BLaER1 (cell line): ENCODE measurements around the gene LCAT.

Experiments
- H3K27ac ChIP-seq: shearing (Covaris generic); formaldehyde crosslinking; 2 replicates; pipeline ENCODE4 v1.8.1; 2022
- H3K27me3 ChIP-seq: shearing (Covaris generic); formaldehyde crosslinking; 2 replicates; pipeline ENCODE4 v1.8.1; 2022
- H3K36me3 ChIP-seq: shearing (Covaris generic); formaldehyde crosslinking; 2 replicates; pipeline ENCODE4 v1.8.1; 2022
- H3K4me1 ChIP-seq: shearing (Covaris generic); formaldehyde crosslinking; 2 replicates; pipeline ENCODE4 v1.8.1; 2022
- H3K4me2 ChIP-seq: shearing (Covaris generic); formaldehyde crosslinking; 2 replicates; pipeline ENCODE4 v1.8.1; 2022
- H3K4me3 ChIP-seq: shearing (Covaris generic); formaldehyde crosslinking; 2 replicates; pipeline ENCODE4 v1.8.1; 2022
- H3K9ac ChIP-seq: shearing (Covaris generic); formaldehyde crosslinking; 2 replicates; pipeline ENCODE4 v1.8.1; 2022
- H3K9me3 ChIP-seq: shearing (Covaris generic); formaldehyde crosslinking; 2 replicates; pipeline ENCODE4 v1.8.1; 2022
- H4K20me1 ChIP-seq: shearing (Covaris generic); formaldehyde crosslinking; 2 replicates; pipeline ENCODE4 v1.8.1; 2022
- Cebpa-rat ChIP-seq: shearing (Covaris generic); IDR thresholded peaks from 2 replicates; pipeline ENCODE4 v1.8.1; 2022

LCAT gene

GRCh38 chr16:67935101-67935401 lies 8.9 kb downstream of the LCAT start:
- Histone ChIP-seq H3K27ac (peak overlapping the region; percentile 96; the same call in 1 of the 2 replicates), H4K20me1 (peaks cover 36% of the 10 kb centered on the region), H3K4me1 (peaks cover 36% of the 10 kb centered on the region)

GRCh38 chr16:67934306-67935100 lies 9.4 kb downstream of the LCAT start:
- H3K36me3 ChIP-seq, result peaks cover 56% of the 10 kb centered on the region
- H3K9ac ChIP-seq, result peak overlapping the region; percentile 95
- no peaks in the 10 kb centered on the region for H3K9me3 ChIP-seq
- peak overlapping the region; percentile 88 for H3K4me2 ChIP-seq
- peaks cover 36% of the 10 kb centered on the region for H3K4me1 ChIP-seq
- H3K27ac ChIP-seq, result 0 out of 2 replicates have a peak overlapping the region, but pooled peaks have one; percentile 96
- peak overlapping the region; percentile 93; the same call in 1 of the 2 replicates for H3K4me3 ChIP-seq
- H3K27me3 ChIP-seq, result no peaks in the 10 kb centered on the region
- peaks cover 40% of the 10 kb centered on the region for H4K20me1 ChIP-seq
- no peak for TF ChIP-seq Cebpa-rat

More at GRCh38 chr16:67935101-67935401, 8.9 kb downstream of the LCAT start:
- Histone ChIP-seq H3K27me3 (no peaks in the 10 kb centered on the region), H3K4me3 (peak overlapping the region; percentile 93), H3K9ac (peak overlapping the region; percentile 95), H3K4me2 (peak overlapping the region; percentile 88), H3K36me3 (peaks cover 50% of the 10 kb centered on the region), H3K9me3 (no peaks in the 10 kb centered on the region)
- TF ChIP-seq Cebpa-rat, result no peak

DNA sequence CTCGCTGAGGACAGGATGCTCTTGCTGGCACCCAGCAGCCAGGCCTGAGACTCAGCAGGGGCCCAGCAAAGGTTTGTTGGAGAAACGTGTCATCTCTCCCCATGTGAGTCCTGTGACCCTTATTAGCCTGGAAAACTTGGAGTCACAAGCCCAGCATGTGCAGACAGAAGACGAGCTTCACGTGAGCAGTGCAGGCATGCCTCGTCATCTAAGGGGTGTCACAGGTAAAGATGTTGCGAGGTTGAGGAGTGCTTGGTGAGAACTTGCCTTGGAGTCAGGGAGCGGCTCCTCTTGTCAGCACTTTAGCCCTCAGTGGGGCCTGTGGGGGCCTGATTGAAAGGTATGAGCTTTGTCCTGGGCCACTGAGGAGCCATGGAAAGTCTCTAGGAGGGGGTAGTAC lies 10.1 kb downstream of the LCAT start:
- peaks cover 39% of the 10 kb centered on the region for H3K4me1 ChIP-seq
- peaks cover 47% of the 10 kb centered on the region for H4K20me1 ChIP-seq
- H3K9ac ChIP-seq, result no peak overlapping the region
- H3K27ac ChIP-seq, result no peak overlapping the region
- H3K36me3 ChIP-seq, result peaks cover 63% of the 10 kb centered on the region
- no peak overlapping the region for H3K4me3 ChIP-seq
- TF ChIP-seq Cebpa-rat, result no peak
- no peaks in the 10 kb centered on the region for H3K27me3 ChIP-seq
- H3K4me2 ChIP-seq, result no peak overlapping the region
- H3K9me3 ChIP-seq, result no peaks in the 10 kb centered on the region

DNA sequence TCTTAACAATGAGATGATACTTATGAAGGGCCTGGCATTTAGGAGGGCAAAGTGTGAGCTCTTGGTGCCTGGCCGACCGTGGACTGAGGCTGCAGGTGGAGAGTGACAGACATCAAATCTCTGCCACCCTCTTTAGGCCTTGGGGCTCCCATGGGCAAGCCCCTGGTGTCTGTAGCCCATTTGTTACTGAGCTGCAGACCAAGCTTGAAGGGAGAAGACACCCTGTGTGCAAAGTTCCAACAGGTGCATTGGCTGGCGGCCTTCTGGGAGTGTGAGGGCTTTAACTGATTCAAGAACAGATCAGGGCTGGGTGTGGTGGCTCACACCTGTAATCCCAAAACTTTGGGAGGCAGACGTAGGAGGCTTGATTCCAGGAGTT lies 11.5 kb downstream of the LCAT start:
- no peaks in the 10 kb centered on the region for H3K9me3 ChIP-seq
- H3K4me2 ChIP-seq, result no peak overlapping the region
- peaks cover 75% of the 10 kb centered on the region for H3K36me3 ChIP-seq
- H4K20me1 ChIP-seq, result peaks cover 59% of the 10 kb centered on the region
- no peak overlapping the region for H3K27ac ChIP-seq
- H3K9ac ChIP-seq, result no peak overlapping the region
- peaks cover 46% of the 10 kb centered on the region for H3K4me1 ChIP-seq
- no peaks in the 10 kb centered on the region for H3K27me3 ChIP-seq
- no peak for TF ChIP-seq Cebpa-rat
- H3K4me3 ChIP-seq, result no peak overlapping the region

DNA sequence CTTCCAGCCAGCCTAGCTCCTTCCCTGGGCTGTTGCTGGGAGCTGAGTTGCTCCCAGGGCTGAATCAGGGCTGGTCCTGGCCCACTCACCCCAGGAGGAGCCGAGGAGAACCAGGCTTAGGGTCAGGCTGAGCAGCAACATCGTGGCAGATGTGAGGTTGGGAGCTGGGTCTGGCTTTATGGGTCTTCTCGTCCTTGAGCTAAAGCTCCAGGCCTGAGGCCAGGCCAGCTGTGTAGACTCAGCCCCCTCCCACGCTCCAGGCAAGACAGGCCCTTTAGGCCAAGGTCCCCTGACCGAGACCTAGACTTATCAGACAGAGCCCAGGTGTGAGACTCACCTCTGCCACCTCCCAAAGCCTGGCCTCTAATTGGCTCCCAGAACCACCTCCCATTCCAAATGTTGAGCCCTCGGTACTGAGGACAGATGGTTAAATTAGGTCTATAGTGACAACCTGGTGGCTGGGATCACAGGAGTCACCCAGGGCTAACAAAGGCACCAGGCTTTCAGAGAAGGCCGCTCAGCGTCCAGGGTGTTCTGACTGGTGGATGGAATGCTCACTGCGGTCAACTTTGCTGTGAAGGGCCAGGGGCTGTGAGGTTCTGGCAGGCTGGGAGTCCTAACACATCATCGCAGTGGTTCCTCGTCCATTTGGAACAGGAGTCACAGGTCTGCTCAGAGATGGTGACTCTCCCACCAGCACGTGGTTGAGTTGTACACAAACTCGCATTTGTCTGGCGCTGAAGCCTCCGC lies 12.0 kb downstream of the LCAT start, which contains the start of gene CTRL:
Gene CTRL (minus strand): TSS at position 151 of the 750 bp plus-strand sequence. CDS start 10 bp downstream, at position 141.
- no peak within 1 kb of the TSS for H3K27ac ChIP-seq
- H3K4me1 ChIP-seq, result peaks cover 46% of the 10 kb centered on the region
- H3K9ac ChIP-seq, result 0 out of 2 replicates have a peak within 1 kb of the TSS, but pooled peaks have one; percentile 10
- no peak within 1 kb of the TSS for H3K4me2 ChIP-seq
- H4K20me1 ChIP-seq, result peaks cover 65% of the 10 kb centered on the region
- TF ChIP-seq Cebpa-rat, result no peak
- no peaks in the 10 kb centered on the region for H3K27me3 ChIP-seq
- no peak within 1 kb of the TSS for H3K4me3 ChIP-seq
- H3K36me3 ChIP-seq, result peaks cover 81% of the 10 kb centered on the region
- no peaks in the 10 kb centered on the region for H3K9me3 ChIP-seq

DNA sequence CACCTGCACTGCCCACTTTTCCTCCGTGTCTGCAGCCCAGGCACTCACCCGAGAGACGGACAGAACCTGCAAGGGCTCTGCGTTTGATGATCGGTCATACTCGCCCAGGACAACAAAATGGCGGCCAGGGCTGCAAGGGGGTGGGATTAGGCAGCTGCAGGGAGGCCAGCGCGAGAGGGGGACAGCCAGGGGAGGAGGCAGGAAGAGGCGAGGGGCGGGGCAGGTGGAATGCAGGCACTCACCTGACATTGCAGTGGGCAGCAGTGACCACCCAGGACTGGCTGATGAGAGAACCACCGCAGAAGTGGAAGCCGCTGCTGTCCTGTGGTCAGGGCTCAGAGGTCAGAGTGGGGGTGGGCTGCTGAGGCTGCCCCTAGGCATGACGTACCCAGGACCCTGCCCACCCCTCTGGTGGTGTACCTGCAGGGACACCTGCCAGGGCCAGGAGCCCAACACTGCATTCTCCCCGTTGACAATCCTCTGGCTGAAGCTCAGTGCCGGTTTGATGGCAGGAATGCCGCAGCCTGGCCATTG lies 13.2 kb downstream of the LCAT start:
- Histone ChIP-seq H3K4me1 (peaks cover 56% of the 10 kb centered on the region), H3K9ac (no peak overlapping the region), H4K20me1 (peaks cover 76% of the 10 kb centered on the region), H3K27ac (no peak overlapping the region), H3K27me3 (no peaks in the 10 kb centered on the region), H3K4me3 (no peak overlapping the region), H3K9me3 (no peaks in the 10 kb centered on the region), H3K4me2 (no peak overlapping the region), H3K36me3 (peaks cover 81% of the 10 kb centered on the region)
- no peak for TF ChIP-seq Cebpa-rat

GRCh38 chr16:67930191-67930590 lies 13.7 kb downstream of the LCAT start:
- H3K36me3 ChIP-seq, result peaks cover 78% of the 10 kb centered on the region
- H4K20me1 ChIP-seq, result peaks cover 77% of the 10 kb centered on the region

GRCh38 chr16:67928561-67929364 lies 15.2 kb downstream of the LCAT start:
- no peak for TF ChIP-seq Cebpa-rat
- peaks cover 75% of the 10 kb centered on the region for H4K20me1 ChIP-seq
- peaks cover 69% of the 10 kb centered on the region for H3K36me3 ChIP-seq
- H3K9me3 ChIP-seq, result no peaks in the 10 kb centered on the region
- H3K27ac ChIP-seq, result peak overlapping the region; percentile 82
- no peak overlapping the region for H3K4me3 ChIP-seq
- H3K4me2 ChIP-seq, result peak overlapping the region; percentile 91
- no peaks in the 10 kb centered on the region for H3K27me3 ChIP-seq
- peaks cover 62% of the 10 kb centered on the region for H3K4me1 ChIP-seq
- peak overlapping the region; percentile 40; the same call in 1 of the 2 replicates for H3K9ac ChIP-seq

More at GRCh38 chr16:67930191-67930590, 13.7 kb downstream of the LCAT start:
- Histone ChIP-seq H3K27me3 (no peaks in the 10 kb centered on the region), H3K9me3 (no peaks in the 10 kb centered on the region), H3K9ac (no peak overlapping the region), H3K4me1 (peaks cover 56% of the 10 kb centered on the region), H3K4me3 (no peak overlapping the region), H3K4me2 (no peak overlapping the region), H3K27ac (no peak overlapping the region)
- TF ChIP-seq Cebpa-rat, result no peak

DNA sequence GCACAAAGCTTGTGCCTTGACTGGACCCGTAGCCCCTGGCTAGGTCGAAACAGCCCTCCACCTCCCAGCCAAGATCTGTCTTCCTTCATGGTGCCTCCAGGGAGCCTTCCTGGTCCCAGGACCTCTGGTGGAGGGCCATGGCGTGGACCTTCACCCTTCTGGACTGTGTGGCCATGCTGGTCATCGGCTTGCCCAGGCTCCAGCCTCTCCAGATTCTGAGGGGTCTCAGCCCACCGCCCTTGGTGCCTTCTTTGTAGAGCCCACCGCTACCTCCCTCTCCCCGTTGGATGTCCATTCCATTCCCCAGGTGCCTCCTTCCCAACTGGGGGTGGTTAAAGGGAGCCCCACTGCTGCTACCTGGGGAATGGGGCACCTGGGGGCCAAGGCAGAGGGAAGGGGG lies 15.8 kb downstream of the LCAT start:
- TF ChIP-seq Cebpa-rat, result no peak
- H3K27ac ChIP-seq, result peak overlapping the region; percentile 82

More for the DNA sequence above, 15.8 kb downstream of the LCAT start:
- H3K4me1 ChIP-seq, result peaks cover 68% of the 10 kb centered on the region
- H3K9me3 ChIP-seq, result no peaks in the 10 kb centered on the region
- peaks cover 70% of the 10 kb centered on the region for H3K36me3 ChIP-seq
- H3K27me3 ChIP-seq, result no peaks in the 10 kb centered on the region
- no peak overlapping the region for H3K9ac ChIP-seq
- no peak overlapping the region for H3K4me3 ChIP-seq
- peak overlapping the region; percentile 91 for H3K4me2 ChIP-seq
- peaks cover 78% of the 10 kb centered on the region for H4K20me1 ChIP-seq
